ENCODE results near the gene GPR25.

GPR25 gene, protein sequence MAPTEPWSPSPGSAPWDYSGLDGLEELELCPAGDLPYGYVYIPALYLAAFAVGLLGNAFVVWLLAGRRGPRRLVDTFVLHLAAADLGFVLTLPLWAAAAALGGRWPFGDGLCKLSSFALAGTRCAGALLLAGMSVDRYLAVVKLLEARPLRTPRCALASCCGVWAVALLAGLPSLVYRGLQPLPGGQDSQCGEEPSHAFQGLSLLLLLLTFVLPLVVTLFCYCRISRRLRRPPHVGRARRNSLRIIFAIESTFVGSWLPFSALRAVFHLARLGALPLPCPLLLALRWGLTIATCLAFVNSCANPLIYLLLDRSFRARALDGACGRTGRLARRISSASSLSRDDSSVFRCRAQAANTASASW

GRCh38 chr1:200872446-200873115, at the start of gene GPR25:
TSS of gene GPR25 (plus strand) at chr1:200872981. CDS start at chr1:200873038, 57 bp downstream.
- no peak for DNase-seq

DNA sequence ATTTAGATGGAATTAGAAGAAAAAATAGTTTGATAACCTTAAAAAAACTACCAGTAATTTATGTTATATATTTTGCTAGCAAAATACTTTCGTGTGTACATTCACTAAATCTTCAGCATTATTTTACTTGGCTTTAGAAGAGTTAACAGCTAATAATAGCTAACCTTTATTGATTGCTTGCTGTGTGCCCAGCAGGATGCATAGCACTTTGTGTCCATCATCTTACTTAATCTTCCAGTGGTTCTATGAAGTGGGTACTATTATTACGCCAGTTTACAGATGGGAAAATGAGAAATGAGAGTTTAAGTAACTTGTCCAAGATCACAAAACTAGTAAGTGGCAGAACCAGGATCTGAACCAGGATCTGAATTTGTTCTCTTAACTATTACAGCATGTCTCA, 41.7 kb upstream of the GPR25 start:
- no peak for DNase-seq

DNA sequence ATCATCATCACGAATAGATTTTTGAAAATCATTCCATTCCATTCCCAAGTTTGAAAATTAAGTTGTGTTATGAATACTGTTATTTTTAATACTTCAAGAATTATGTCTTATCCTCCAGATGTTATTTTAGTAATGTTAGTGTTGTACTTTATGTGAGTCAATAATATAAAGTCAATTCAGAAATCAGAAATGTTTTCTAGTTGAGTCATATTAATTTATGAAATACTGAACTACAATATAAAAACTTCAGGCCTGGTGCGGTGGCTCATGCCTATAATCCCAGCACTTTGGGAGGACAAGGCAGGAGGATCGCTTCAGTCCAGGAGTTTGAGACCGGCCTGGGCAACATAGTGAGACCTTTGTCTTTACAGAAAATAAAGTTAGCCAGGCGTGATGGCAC, 38.4 kb upstream of the GPR25 start:
- DNase-seq: no peak

- no peak for DNase-seq
Measured at GRCh38 chr1:200836213-200836612, 36.6 kb upstream of the GPR25 start.

GRCh38 chr1:200837931-200838571, 34.7 kb upstream of the GPR25 start:
- peak; percentile 46 for DNase-seq

GRCh38 chr1:200838676-200839445, 33.9 kb upstream of the GPR25 start:
- DNase-seq: no peak

- no peak for DNase-seq
Measured at GRCh38 chr1:200845360-200845759, 27.4 kb upstream of the GPR25 start.

GRCh38 chr1:200846398-200846797, 26.4 kb upstream of the GPR25 start:
- no peak for DNase-seq

- DNase-seq: no peak
Measured at GRCh38 chr1:200849430-200849829, 23.4 kb upstream of the GPR25 start.

DNA sequence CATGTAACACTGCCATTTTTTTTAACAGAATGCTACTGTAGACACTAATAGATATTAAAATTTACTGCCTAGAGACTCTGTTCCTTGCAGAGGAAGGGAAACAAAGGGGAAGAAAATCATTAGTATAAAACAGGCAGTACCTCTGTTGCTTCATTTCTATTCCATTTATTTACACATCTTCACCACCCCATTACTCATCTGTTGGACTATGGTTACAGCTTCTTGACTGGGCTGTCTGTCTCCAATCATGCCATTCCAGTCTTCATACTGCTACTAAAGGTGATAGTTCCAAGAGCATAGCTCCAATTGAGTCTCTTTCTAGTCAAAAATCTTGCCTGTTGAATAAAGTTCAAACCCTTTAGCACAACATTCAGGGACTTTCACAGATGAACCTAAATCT, 22.2 kb upstream of the GPR25 start:
- DNase-seq: no peak

GRCh38 chr1:200856716-200857357, 15.9 kb upstream of the GPR25 start:
- no peak for DNase-seq

DNA sequence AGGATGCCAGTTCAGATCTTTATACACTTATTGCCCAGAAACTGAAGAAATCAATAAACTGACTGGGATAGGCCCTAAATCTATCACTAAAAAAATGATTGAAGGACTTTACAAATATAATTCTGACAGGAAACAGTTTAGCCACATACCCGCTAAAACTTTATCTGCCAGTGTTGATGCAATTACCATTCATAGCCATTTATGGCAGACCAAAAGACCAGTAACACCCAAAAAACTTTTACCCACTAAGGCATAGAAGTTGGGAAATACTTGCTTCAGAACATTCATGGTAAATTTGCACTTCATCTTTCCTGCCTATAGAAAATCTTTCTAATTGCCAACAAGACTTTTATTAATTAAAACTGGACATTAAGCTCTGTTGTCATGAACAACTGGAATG, 15.0 kb upstream of the GPR25 start:
- DNase-seq: no peak

GRCh38 chr1:200861937-200862647, 10.7 kb upstream of the GPR25 start:
- DNase-seq: no peak

- peak; percentile 84 for DNase-seq
Measured at GRCh38 chr1:200862713-200863415, 9.9 kb upstream of the GPR25 start.

DNA sequence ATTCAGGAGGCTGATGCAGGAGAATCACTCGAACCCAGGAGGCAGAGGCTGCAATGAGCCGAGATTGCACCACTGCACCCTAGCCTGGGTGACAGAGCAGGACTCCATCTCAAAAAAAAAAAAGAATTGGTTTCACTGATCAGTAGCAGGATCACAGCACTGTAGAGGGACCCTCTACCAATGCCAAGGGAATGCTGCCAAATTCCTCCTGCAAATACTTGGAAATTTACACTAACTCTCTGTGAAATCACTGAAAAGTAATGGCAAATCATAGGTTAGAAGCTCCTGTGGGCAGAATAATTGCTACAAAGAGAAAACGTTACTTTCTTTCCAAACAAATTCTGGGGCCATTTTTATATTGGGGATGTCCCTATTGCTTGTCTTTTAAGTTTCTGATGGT, 6.7 kb upstream of the GPR25 start:
- DNase-seq: no peak

- no peak for DNase-seq
Measured at GRCh38 chr1:200866521-200866920, 6.3 kb upstream of the GPR25 start.

GRCh38 chr1:200867018-200867811, 5.6 kb upstream of the GPR25 start:
- DNase-seq: no peak

- DNase-seq: no peak
Measured at GRCh38 chr1:200869376-200869752, 3.4 kb upstream of the GPR25 start.

GRCh38 chr1:200869753-200870391, 2.9 kb upstream of the GPR25 start:
- DNase-seq: no peak

DNA sequence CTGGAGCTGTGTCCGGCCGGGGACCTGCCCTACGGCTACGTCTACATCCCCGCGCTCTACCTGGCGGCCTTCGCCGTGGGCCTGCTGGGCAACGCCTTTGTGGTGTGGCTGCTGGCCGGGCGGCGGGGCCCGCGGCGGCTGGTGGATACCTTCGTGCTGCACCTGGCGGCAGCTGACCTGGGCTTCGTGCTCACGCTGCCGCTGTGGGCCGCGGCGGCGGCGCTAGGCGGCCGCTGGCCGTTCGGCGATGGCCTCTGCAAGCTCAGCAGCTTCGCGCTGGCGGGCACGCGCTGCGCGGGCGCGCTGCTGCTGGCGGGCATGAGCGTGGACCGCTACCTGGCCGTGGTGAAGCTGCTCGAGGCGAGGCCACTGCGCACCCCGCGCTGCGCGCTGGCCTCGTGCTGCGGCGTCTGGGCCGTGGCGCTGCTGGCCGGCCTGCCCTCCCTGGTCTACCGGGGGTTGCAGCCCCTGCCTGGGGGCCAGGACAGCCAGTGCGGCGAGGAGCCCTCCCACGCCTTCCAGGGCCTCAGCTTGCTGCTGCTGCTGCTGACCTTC, 412 bp downstream of the GPR25 start:
- no peak for DNase-seq
